HG03108 (cell line): ENCODE data around the gene NADK.

Source experiments
- ATAC-seq: cut with Tn5 transposase; IDR thresholded peaks from one replicate; pipeline ENCODE4 v1.9.1; 2021; ENCODE audit warnings: moderate library complexity; ENCODE audit not compliant: unreplicated experiment

The NADK gene

DNA sequence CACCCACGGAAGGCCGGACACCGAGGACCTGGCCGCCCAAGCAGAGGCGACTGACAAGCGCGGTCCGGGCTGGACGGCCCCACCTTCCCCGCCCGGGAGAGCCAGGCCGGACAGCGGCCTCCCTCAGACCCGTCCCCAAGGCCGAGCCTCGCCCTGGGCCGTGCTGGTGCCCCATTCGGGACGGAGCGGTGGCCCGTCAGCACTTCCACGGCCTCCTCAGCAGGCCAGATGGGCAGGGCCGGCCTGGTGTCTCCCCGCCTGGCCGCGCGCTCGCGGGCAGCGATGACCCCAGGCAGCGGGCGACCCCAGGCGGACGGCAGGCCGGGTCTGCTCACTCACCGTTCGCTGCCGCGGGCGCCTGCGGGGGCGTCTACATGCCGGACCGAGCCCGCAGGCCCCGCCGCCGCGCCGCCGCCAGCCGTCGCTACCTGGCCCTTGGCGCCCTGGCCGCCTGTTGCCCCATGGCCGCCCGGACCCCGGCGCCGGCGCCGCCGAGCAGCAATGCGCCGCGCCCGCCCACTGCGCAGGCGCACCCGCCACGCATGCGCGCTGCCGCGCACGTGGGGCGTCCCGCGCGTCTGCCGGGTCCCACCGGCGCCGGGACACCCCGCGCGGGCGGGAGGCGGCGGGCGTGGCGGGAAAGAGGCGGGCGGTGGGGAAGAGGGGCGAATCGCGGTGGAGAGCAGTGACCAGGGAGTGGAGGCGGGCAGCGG lies at the start of gene NADK:
Gene NADK (minus strand): TSS at position 521 of the 713 bp plus-strand sequence. CDS start 13,064 bp downstream, outside the sequence.
- ATAC-seq, result peak; percentile 20

DNA sequence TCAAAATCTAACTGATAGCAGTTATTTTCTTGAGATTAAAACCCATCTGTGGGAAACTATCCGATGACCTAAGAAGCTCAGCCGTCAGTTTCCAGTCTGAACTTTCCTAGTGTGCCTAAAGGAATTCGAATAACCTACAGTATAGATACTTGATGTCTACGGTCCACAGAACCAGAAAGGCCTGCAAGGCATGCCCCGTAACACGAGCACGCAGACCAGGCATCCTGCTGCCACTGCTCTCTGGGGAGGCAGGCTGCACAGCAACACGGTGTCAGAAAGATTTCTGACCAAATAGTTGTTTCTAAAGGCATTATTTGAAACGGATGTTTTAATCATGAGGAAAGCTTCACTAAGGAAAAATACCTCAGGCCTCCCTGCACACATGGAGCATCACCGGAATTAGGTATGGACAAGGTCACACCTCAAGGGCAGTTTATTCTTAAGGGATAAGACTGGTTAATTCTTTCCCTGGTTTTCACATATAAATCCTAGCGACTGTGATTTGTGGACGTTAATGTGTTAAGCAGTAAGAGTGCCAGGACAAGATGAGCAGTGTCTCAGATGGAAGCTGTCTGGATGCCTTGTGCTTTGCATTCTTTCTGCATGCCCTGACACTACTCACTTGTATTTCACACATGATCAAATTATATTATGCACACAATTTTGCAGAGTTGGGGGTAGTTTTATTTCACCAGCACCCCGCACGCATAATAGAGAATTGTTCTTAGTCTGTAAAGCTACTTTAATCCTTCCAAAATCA lies 49.0 kb upstream of the NADK start:
- no peak for ATAC-seq

- no peak for ATAC-seq
Observed at GRCh38 chr1:1826356-1827088, 48.3 kb upstream of the NADK start.

DNA sequence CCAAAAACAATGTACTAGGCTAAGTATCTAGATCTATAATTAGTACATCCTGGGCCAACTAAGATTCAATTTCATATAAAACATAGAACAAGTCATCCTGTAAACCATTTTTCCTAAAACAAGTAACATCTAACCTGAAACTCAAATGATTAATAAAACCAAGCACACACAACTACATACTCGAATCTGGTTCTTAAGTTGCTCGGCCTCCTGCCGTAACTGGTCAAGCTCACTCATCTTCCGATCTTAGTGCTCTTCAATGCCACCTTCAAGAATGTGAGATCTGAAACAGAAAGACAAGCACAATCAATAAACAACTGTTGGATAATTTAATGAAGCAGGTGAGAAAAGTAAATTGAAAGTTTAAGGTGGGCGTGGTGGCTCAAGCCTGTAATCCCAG lies 46.9 kb upstream of the NADK start:
- no peak for ATAC-seq

DNA sequence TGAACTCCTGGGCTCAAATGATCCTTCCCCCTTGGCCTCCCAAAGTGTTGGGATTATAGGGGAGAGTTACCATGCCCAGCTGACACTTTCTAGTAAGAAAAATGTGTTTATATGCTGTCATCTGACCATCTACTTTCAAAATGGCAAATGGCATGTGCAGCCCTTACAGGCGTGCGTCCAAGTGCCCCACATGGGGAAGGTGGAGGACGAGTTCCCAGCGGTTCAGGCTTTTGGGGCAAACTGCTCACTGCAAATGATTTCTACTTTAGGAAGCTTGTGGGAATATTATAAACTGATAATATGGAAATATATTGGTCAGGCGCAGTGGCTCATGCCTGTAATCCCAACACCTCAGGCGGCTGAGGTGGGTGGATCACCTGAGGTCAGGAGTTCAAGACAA lies 41.5 kb upstream of the NADK start:
- no peak for ATAC-seq

GRCh38 chr1:1817221-1817620 lies 39.0 kb upstream of the NADK start:
- ATAC-seq, result no peak

- no peak for ATAC-seq
Observed at GRCh38 chr1:1815606-1816281, 37.5 kb upstream of the NADK start.

DNA sequence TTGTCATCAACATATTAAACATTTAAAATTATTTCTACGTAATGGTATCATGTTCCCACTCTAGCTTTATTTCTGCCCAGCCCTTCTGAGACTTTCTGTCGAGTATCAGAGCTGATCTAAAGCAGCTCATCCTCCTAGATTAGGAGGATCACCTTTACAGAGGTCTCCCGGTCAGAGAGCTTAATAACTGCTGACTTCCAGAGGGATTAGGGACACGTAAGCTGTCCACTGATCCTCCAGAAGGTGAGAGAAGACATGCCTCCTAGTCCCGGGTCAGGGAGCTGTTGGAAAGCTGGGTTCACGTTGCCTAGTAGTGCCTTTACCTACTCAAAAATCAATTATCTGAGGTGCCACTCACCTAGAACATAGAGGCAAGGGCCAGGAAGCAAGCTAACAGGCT lies 31.2 kb upstream of the NADK start:
- ATAC-seq, result no peak

DNA sequence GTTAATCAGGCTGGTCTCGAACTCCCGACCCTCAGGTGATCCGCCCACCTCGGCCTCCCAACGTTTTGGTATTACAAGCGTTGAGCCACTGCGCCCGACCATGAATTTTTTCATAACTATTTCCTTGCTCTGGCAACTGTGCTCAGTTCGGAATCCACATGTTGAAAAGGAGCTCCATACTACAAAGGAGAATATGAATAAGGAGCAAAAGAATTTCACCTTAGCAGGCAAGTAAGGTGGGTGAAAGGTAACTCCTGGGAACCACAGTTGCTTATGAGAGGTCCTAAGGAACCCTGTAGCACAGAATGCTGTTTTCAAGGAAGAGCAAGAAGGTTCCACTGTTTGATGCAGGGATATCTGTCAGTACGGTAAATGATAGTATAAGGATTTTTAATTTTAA lies 29.9 kb upstream of the NADK start:
- no peak for ATAC-seq

DNA sequence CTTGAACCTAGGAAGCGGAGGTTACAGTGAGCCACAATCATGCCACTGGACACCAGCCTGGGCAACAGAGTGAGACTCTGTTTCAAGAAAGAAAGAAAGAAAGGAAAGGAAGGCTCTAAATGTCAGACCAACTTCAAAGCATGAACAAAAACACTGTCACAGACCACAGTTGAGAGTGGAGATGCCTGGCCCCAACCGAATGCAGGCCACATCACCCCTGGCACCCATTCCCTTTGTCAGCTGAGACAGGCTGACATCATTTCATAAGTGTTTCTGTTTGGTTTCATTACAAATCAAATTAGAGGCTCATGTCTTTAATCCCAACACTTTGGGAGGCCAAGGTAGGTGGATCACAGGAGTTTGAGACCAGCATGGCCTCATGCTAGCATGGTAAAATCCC lies 28.6 kb upstream of the NADK start:
- no peak for ATAC-seq

GRCh38 chr1:1804301-1804700 lies 26.0 kb upstream of the NADK start:
- ATAC-seq, result no peak

DNA sequence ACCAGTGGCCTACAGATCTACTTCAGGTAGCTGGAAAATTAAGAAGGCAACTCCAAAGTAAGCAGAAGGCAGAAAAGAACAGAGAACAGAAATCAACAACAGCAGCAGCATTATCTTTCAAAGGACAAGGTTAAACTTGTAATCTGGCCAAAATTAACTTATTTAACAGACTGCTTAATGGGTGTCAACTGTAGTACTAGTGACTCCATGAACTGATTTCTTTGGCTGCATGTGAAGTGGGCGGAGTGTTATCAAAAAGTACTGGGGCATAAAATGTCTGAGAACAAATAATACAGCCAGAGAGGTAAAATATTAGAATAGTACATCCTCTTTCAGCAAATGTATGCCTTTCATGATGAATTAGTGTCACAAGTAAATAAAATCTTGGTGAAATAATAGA lies 24.6 kb upstream of the NADK start:
- ATAC-seq, result no peak

- peak; percentile 80 for ATAC-seq
Observed at GRCh38 chr1:1799716-1800115, 21.4 kb upstream of the NADK start.

- no peak for ATAC-seq
Observed at GRCh38 chr1:1797731-1798341, 19.6 kb upstream of the NADK start.

GRCh38 chr1:1796466-1796865 lies 18.2 kb upstream of the NADK start:
- ATAC-seq, result no peak

GRCh38 chr1:1794999-1795398 lies 16.7 kb upstream of the NADK start:
- ATAC-seq, result no peak

DNA sequence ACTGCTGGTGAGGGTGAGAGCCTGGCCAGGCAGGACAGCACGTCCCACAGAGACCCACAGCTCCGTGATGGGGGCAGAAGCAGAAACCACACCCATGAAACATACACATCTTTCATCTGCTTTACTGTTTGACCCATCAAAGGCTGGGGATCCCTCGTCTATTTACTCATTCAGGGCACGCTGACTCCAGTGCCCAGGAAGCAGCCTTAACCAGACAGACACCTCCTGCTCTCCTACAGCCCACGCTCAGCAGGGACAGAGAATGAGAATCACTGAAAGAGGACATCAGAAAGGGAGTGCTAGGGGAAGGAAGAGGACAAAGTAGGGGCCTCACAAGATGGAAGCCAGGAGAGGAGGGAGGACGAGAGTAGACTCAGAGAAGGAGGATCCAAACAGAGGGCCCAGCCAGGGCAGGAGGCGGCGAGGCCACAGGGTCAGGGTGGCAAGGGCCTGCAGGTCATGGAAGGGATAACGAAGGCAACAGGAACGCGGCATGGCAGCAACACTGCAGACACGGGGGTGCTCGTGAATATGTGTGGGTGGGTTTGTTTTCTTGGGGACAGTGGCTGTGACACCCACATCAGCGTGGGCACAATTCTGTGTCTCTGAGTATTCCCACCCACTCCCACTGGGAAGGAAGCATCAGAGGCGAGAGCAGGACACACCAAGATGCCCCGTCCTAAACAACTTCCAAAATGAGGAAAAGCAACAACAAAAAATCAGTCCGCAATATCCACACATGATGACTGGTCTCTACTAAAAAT lies 15.4 kb upstream of the NADK start:
- no peak for ATAC-seq

- ATAC-seq, result no peak
Observed at GRCh38 chr1:1788646-1789431, 10.6 kb upstream of the NADK start.

DNA sequence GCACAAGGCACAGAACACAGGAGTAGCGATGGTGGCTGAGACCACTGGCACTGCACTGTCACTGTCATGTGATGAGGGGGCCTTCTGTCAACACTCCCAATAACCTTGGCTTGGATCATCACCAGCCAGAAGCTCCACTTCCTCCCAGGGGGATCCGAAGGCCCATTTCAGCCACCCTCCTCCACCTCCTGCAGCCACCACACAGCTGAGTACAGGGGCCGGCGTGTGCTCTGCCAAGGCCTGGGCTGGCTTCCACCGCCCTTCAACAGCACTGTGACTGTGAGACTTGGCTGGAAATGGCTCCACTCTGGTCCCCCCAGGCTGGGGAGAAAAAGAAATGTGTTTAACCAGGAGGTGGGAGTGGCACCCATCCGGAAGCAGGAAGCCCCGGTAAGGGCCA lies 9.9 kb upstream of the NADK start:
- no peak for ATAC-seq
